Left ventricle myocardium inferior (tissue), 1 donor: ENCODE results near the gene DDIT3. TPM values are rescaled to one million over a fixed set of nuclear protein-coding genes. Genes with fewer than 3 reads are reported as not detected.

Experiments used
- DNase-seq: peaks from one replicate; pipeline ENCODE4 v3.0.0-alpha.2; 2020
- H3K27ac ChIP-seq: fragments of 200-600 bp; replicated peaks from 2 replicates; pipeline ENCODE4 v1.8.0; 2021
- H3K27me3 ChIP-seq: fragments of 200-600 bp; 2 replicates; pipeline ENCODE4 v1.8.0; 2021; ENCODE audit warnings: low read depth
- H3K36me3 ChIP-seq: fragments of 200-600 bp; 2 replicates; pipeline ENCODE4 v1.8.0; 2021
- H3K4me1 ChIP-seq: fragments of 200-600 bp; 2 replicates; pipeline ENCODE4 v1.8.0; 2021
- H3K4me3 ChIP-seq: fragments of 200-600 bp; 2 replicates; pipeline ENCODE4 v1.8.0; 2021; ENCODE audit warnings: mild to moderate bottlenecking, moderate library complexity
- H3K9me3 ChIP-seq: fragments of 200-600 bp; replicated peaks from 2 replicates; pipeline ENCODE4 v1.8.0; 2021
- CTCF ChIP-seq: fragments of 200-600 bp; IDR thresholded peaks from 2 replicates; pipeline ENCODE4 v1.8.0; 2021; ENCODE audit warnings: antibody characterized with exemption, mild to moderate bottlenecking, borderline replicate concordance
- intact Hi-C: fragments of 100-400 bp; cut with micrococcal nuclease; formaldehyde crosslinking; loops from one replicate; pipeline ENCODE4 v1.11.0; 2022
- total RNA-seq: library from RNA; stranded (reverse); fragmentation: NEBNext Ultra II Directional; extraction: Animal tissue kit (Norgen Biotek cat#: 25700); gene quantifications from one replicate; pipeline ENCODE4 v1.2.1, GENCODE V29; 2021
- donor health status: DM: no; HTN: yes; CAD: no; lungs with severe emphysema.

DDIT3 gene
- total RNA-seq, 1 donor from 2014 or later, result 20.4 TPM

GRCh38 chr12:57549203-57549908 lies 29.0 kb upstream of the DDIT3 start:
- H3K27ac ChIP-seq, result no peak overlapping the region
- H3K4me3 ChIP-seq, result peak overlapping the region; percentile 62
- intact Hi-C loops, result no loop called here
- no peaks in the 10 kb centered on the region for H3K36me3 ChIP-seq
- no peak for DNase-seq
- H3K27me3 ChIP-seq, result peaks cover 59% of the 10 kb centered on the region
- no peaks in the 10 kb centered on the region for H3K9me3 ChIP-seq
- H3K4me1 ChIP-seq, result peaks cover 36% of the 10 kb centered on the region
- no peak for TF ChIP-seq CTCF

DNA sequence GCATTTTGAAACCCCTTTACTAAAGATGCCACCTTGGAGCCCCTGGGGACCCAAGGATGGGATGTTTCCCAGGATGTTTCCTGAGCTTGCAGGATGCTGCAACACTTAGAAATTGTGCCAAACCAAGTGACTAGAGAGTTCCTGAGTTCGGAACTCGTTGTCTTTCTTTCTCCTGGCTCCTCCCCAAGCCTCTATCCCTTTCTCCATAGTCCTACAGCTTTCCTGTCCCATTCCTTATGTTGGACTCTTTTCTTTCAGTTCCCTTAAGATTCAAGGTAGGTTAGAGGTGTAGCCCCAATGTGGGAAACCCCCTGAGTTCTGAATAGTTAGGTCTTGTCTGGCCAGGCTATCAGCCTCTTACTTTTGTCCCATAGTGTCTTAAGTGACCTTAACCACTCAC lies 28.2 kb upstream of the DDIT3 start:
- peaks cover 50% of the 10 kb centered on the region for H3K27me3 ChIP-seq
- DNase-seq, result no peak
- no peak for TF ChIP-seq CTCF
- no peak overlapping the region for H3K27ac ChIP-seq
- H3K36me3 ChIP-seq, result no peaks in the 10 kb centered on the region
- intact Hi-C loops, result no loop called here
- H3K4me1 ChIP-seq, result peaks cover 44% of the 10 kb centered on the region
- H3K9me3 ChIP-seq, result no peaks in the 10 kb centered on the region
- no peak overlapping the region for H3K4me3 ChIP-seq

DNA sequence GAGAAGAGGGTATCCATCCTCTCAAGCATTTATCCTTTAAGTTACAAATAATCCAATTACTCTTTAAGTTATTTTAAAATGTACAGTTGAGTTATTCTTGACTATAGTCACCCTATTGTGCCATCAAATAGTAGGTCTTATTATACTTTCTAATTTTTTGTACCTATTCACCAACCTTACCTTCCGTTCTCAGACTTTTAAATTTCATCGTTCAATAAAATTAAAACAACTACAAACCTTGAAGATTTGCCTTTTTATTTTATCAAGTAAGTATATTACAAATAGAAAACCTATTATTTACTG lies 27.6 kb upstream of the DDIT3 start:
- no peak overlapping the region for H3K4me3 ChIP-seq
- no peak overlapping the region for H3K27ac ChIP-seq
- H3K9me3 ChIP-seq, result no peaks in the 10 kb centered on the region
- H3K27me3 ChIP-seq, result peaks cover 45% of the 10 kb centered on the region
- no peaks in the 10 kb centered on the region for H3K36me3 ChIP-seq
- no peak for TF ChIP-seq CTCF
- intact Hi-C loops, result no loop called here
- H3K4me1 ChIP-seq, result peaks cover 49% of the 10 kb centered on the region
- DNase-seq, result no peak

- peak overlapping the region; percentile 91 for H3K4me3 ChIP-seq
- TF ChIP-seq CTCF, result no peak
- H3K9me3 ChIP-seq, result no peaks in the 10 kb centered on the region
- peaks cover 40% of the 10 kb centered on the region for H3K27me3 ChIP-seq
- intact Hi-C loops, result no loop called here
- H3K4me1 ChIP-seq, result peaks cover 49% of the 10 kb centered on the region
- H3K36me3 ChIP-seq, result peaks cover 5% of the 10 kb centered on the region
- DNase-seq, result no peak
- H3K27ac ChIP-seq, result no peak overlapping the region
Observed at GRCh38 chr12:57547288-57548012, 27.1 kb upstream of the DDIT3 start.

- peak within 1 kb of the TSS; percentile 89 for H3K27ac ChIP-seq
- peak; percentile 95 for DNase-seq
- intact Hi-C loops, result no loop called here
- peaks cover 37% of the 10 kb centered on the region for H3K27me3 ChIP-seq
- H3K36me3 ChIP-seq, result peaks cover 9% of the 10 kb centered on the region
- no peaks in the 10 kb centered on the region for H3K9me3 ChIP-seq
- H3K4me1 ChIP-seq, result peaks cover 49% of the 10 kb centered on the region
- peak within 1 kb of the TSS; percentile 91 for H3K4me3 ChIP-seq
- TF ChIP-seq CTCF, result no peak
Observed at GRCh38 chr12:57546438-57547287, 26.3 kb upstream of the DDIT3 start, which contains the start of gene DCTN2. Gene DCTN2 (minus strand): TSS chr12:57547192. CDS start chr12:57547063, 129 bp downstream.
